WTC11 (cell line): ENCODE data around the gene UVRAG. TPM values are rescaled to one million over a fixed set of nuclear protein-coding genes. Genes with fewer than 3 reads are reported as not detected.

Experiments
- ATAC-seq: fragments of 200-7000 bp; cut with Tn5 transposase; 2 replicates; pipeline ENCODE4 v1.10.0; 2021; ENCODE audit warnings: mild to moderate bottlenecking, moderate library complexity
- CTCF ChIA-PET: fragments of 300-600 bp; sonication (Branson Sonifier 250); formaldehyde crosslinking; loops from one replicate; lab custom pipeline; 2021; ENCODE audit warnings: antibody characterized with exemption; lab: Charles Lee
- POLR2A ChIA-PET: fragments of 350-600 bp; sonication (Branson Sonifier 250); formaldehyde crosslinking; loops from one replicate; lab custom pipeline; 2021; ENCODE audit warnings: antibody characterized with exemption; lab: Charles Lee
- DNase-seq: peaks from one replicate; pipeline ENCODE4 v3.0.0; 2021; ENCODE audit warnings: low spot score
- H3K27ac Mint-ChIP-seq: 2 replicates; pipeline ENCODE4 v1.8.0; 2021; ENCODE audit warnings: mixed read lengths
- H3K27me3 Mint-ChIP-seq: 2 replicates; pipeline ENCODE4 v1.8.0; 2021; ENCODE audit warnings: low read depth, mild to moderate bottlenecking, moderate library complexity, mixed read lengths
- H3K36me3 Mint-ChIP-seq: 2 replicates; pipeline ENCODE4 v1.8.0; 2021; ENCODE audit warnings: mixed read lengths
- H3K4me1 Mint-ChIP-seq: 2 replicates; pipeline ENCODE4 v1.8.0; 2022; ENCODE audit warnings: mixed read lengths
- H3K4me3 Mint-ChIP-seq: 2 replicates; pipeline ENCODE4 v1.8.0; 2021; ENCODE audit warnings: mild to moderate bottlenecking, moderate library complexity, mixed read lengths
- H3K9me3 Mint-ChIP-seq: 2 replicates; pipeline ENCODE4 v1.8.0; 2021; ENCODE audit warnings: mixed read lengths
- ATF2 ChIP-seq: sonication (generic); formaldehyde crosslinking; IDR thresholded peaks from 2 replicates; pipeline ENCODE4 v1.8.1; 2022; ENCODE audit warnings: low read depth, missing genetic modification reagents, borderline replicate concordance
- ATF3 ChIP-seq: sonication (generic); formaldehyde crosslinking; conservative IDR thresholded peaks from 2 replicates; pipeline ENCODE4 v1.8.1; 2022; ENCODE audit warnings: mild to moderate bottlenecking, missing genetic modification reagents
- CDX4 ChIP-seq: fragments of 250-450 bp; sonication (Bioruptor Pico); IDR thresholded peaks from 2 replicates; pipeline ENCODE4 v1.9.0; 2021; ENCODE audit warnings: moderate library complexity, mild to moderate bottlenecking, inconsistent platforms, borderline replicate concordance
- HMGXB4 ChIP-seq: sonication (generic); formaldehyde crosslinking; IDR thresholded peaks from 2 replicates; pipeline ENCODE4 v1.8.1; 2023; ENCODE audit warnings: mild to moderate bottlenecking, moderate library complexity, missing genetic modification reagents
- MAX ChIP-seq: sonication (generic); formaldehyde crosslinking; IDR thresholded peaks from 2 replicates; pipeline ENCODE4 v1.8.0; 2022; ENCODE audit warnings: mild to moderate bottlenecking, missing genetic modification reagents
- OVOL2 ChIP-seq: fragments of 250-450 bp; sonication (Bioruptor Pico); IDR thresholded peaks from 2 replicates; pipeline ENCODE4 v1.9.0; 2021; ENCODE audit warnings: mild to moderate bottlenecking, borderline replicate concordance
- PREB ChIP-seq: sonication (generic); formaldehyde crosslinking; IDR thresholded peaks from 2 replicates; pipeline ENCODE4 v1.8.1; 2022; ENCODE audit warnings: mild to moderate bottlenecking, missing genetic modification reagents, moderate library complexity, borderline replicate concordance
- ZBTB43 ChIP-seq: sonication (generic); formaldehyde crosslinking; IDR thresholded peaks from 2 replicates; pipeline ENCODE4 v1.8.1; 2023; ENCODE audit warnings: mild to moderate bottlenecking, missing genetic modification reagents
- ZMAT4 ChIP-seq: fragments of 250-450 bp; sonication (Bioruptor Pico); IDR thresholded peaks from 2 replicates; pipeline ENCODE4 v1.9.0; 2021; ENCODE audit warnings: mild to moderate bottlenecking
- ZNF219 ChIP-seq: sonication (generic); formaldehyde crosslinking; IDR thresholded peaks from 2 replicates; pipeline ENCODE4 v1.8.0; 2023; ENCODE audit warnings: missing genetic modification reagents, mild to moderate bottlenecking, borderline replicate concordance
- total RNA-seq: library from RNA; stranded (reverse); gene quantifications from 3 replicates; pipeline ENCODE4 v1.2.3, GENCODE V29; 2021

Gene UVRAG
- total RNA-seq, 1 experiment from 2014 or later: 14.5 TPM

GRCh38 chr11:76164081-76164480, 349.1 kb downstream of the UVRAG start (continued):
- no peak for TF ChIP-seq ZMAT4
- no peak for TF ChIP-seq OVOL2 (CRISPR knock-in tag)
- TF ChIP-seq ZNF219 (CRISPR knock-in tag): no peak
- no peak for TF ChIP-seq PREB (CRISPR knock-in tag)
- no peak for TF ChIP-seq CDX4 (CRISPR knock-in tag)
- TF ChIP-seq ATF2 (CRISPR knock-in tag): no peak
- TF ChIP-seq ZBTB43 (CRISPR knock-in tag): no peak

GRCh38 chr11:76164861-76165751, 350.1 kb downstream of the UVRAG start:
- H3K9me3 Mint-ChIP-seq: no peaks in the 10 kb centered on the region
- CTCF ChIA-PET: interaction anchor here (1.1 to 1.5 kb wide), 2 partner anchors 13 to 267 kb away, joined by 6 to 12 read pairs; no protein-coding TSS in a partner anchor

GRCh38 chr11:76166314-76166713, 351.3 kb downstream of the UVRAG start:
- Mint-ChIP-seq H3K4me3 (no peak overlapping the region), H3K9me3 (no peaks in the 10 kb centered on the region), H3K27me3 (peaks cover 44% of the 10 kb centered on the region), H3K4me1 (no peaks in the 10 kb centered on the region), H3K27ac (no peak overlapping the region), H3K36me3 (no peaks in the 10 kb centered on the region)
- ChIA-PET POLR2A (no interaction called here), CTCF (interaction anchor here (1.0 to 1.5 kb wide), 3 partner anchors 14 to 269 kb away, joined by 3 to 12 read pairs (median 6); no protein-coding TSS in a partner anchor)
- peak; percentile 45 for DNase-seq
- TF ChIP-seq MAX (CRISPR knock-in tag) (no peak), ZBTB43 (CRISPR knock-in tag) (no peak)
- peak; percentile 76 for ATAC-seq

More at GRCh38 chr11:76164861-76165751, 350.1 kb downstream of the UVRAG start:
- H3K4me3 Mint-ChIP-seq: no peak overlapping the region
- no peak overlapping the region for H3K27ac Mint-ChIP-seq
- no peak for DNase-seq
- H3K27me3 Mint-ChIP-seq: peaks cover 44% of the 10 kb centered on the region
- no peaks in the 10 kb centered on the region for H3K4me1 Mint-ChIP-seq
- POLR2A ChIA-PET: no interaction called here
- no peak for ATAC-seq
- TF ChIP-seq HMGXB4: no peak
- no peak for TF ChIP-seq ATF3 (CRISPR knock-in tag)
- TF ChIP-seq, all 79 proteins: peak for 0
- no peaks in the 10 kb centered on the region for H3K36me3 Mint-ChIP-seq
